GM19397 (cell line): ENCODE measurements around the gene TP53BP1.

Experiments used
- ATAC-seq: cut with Tn5 transposase; IDR thresholded peaks from one replicate; pipeline ENCODE4 v1.9.1; 2021; ENCODE audit warnings: mild to moderate bottlenecking, moderate library complexity; ENCODE audit not compliant: unreplicated experiment

TP53BP1 gene

DNA sequence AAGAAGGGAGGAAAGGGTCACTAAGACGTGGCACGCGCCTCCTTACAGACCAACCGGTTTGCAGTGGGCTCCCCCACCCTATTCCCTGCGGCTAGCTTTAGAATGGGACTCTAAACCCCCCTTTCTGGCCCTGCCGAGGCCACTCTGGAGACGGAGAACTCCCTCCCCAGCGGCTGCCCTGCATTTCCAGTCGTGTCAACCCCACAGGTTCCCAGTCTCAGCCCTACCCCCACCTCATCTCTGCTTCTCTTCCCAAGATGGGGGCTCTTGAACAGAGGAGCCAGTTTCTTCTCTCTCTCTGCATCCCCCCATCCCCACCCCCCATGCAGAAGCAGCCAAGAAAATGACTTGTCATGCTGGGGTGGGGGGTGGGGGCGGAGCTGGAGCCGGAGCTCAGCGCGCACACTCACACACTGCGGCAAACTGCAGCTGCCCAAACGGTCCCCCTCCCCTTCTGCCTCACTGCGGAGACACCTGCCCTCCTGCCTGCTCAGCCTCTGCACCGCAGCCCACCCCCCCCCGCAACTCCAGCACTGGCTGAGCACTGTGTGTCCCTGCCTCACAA is 25.3 kb upstream of the TP53BP1 start:
- no peak for ATAC-seq

DNA sequence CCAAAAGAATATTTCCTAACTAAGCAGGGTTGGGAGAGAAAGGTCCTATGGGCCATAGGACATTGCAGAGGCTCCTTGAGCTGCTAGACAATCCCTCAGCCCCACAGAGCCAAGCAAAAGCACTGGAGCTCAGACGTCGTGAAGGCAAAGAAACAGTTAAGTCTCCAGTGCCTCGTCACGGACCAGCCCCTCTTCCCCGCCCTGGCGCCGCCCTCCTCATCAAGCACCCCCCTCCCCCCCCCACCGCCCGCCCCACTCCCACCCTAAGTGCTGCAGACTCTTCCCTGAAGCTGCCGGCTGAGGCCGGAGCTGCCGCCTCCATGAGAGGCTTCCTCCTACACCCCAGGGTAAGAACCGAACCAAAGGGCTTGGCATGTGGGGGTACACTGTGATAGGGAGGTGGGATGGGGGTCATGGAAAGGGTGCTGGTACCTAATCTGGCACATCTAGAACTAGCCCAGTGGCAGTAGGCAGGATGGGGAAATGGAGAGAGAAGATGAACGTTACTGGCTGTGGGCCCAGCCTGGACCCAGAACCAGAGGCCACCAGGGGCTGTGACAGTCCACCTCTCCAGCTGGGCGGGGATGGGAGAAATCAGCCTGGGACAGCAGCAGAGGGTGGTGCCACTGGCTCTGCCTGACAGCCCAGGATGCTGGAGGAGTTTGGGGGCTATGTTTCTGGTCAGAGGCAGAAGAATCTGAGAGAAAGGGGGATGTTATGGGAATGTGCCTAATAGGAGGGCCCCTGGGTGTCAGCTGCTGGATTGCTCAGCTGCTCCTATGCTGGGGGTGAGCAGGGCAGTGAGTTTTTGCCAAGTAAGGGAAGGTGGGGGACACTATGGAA is 24.6 kb upstream of the TP53BP1 start, which contains the start of gene MAP1A:
MAP1A (plus strand) TSS at position 255 of the 843 bp plus-strand sequence. CDS start 3,866 bp downstream, outside the sequence.
- no peak for ATAC-seq

DNA sequence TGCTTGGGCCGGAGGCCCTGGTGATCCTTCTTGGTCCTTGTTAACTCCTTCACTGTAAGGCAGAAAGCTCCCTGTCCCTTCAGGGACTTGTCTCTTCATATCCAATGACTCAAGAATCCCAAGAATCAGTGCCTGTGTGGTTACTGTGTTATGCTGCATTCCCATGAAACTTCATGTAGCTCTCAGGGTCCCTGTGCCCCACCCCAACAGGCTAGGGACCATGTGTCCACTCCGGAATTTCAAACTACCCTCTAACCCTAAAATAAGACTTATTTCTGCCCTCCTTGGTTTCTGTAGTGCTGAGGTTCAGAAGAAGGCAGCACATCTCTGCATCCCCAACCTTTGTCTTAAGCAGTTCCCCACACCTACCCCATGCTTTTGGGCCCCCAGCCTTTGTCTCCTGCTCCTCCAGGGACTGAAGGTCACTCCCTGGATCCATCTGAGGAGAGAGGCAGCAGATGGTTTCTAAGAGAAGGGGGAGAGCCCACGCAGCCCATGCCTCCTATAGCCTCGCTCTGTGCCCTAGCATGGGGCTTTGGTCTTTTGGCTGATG is 23.9 kb upstream of the TP53BP1 start:
- no peak for ATAC-seq

DNA sequence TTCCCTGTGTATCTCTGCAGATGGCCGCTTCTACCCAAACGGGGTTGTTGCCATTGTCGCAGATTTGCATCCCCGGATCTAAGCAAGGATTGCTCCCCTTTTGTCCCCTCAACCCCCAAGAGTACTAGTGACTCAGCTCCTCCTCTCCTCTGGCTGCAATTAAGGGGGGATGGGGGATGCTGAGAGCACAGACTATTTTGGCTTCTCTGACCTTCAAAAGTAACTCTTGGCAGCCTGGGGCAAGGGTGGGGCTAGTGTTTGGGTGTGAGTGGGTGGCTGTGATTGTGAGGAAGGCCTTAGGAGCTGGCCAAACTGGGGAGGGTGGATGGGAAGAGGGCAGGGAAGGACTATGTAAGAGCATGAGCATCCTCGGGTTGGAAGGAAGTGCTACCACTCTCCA is 23.2 kb upstream of the TP53BP1 start:
- ATAC-seq: no peak

DNA sequence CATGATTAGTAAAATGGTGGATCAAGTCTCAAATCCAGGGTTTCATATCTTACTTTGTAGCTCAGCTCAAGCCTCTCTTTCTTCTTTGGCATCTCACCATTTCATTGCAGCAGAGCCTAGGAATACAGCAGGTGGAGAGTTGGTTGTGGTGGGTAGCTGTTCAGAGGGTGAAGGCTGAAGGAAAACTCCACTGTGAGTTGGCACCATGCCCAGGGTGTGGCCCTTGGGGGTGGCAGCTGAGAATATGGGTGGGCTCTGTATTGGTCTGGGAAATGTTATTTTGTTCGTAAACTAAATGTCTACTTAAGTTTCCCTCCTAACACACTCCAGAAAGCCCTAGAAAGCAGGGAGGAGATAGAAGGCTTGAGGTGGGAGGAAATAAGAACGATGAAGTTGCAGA is 22.8 kb upstream of the TP53BP1 start:
- no peak for ATAC-seq

DNA sequence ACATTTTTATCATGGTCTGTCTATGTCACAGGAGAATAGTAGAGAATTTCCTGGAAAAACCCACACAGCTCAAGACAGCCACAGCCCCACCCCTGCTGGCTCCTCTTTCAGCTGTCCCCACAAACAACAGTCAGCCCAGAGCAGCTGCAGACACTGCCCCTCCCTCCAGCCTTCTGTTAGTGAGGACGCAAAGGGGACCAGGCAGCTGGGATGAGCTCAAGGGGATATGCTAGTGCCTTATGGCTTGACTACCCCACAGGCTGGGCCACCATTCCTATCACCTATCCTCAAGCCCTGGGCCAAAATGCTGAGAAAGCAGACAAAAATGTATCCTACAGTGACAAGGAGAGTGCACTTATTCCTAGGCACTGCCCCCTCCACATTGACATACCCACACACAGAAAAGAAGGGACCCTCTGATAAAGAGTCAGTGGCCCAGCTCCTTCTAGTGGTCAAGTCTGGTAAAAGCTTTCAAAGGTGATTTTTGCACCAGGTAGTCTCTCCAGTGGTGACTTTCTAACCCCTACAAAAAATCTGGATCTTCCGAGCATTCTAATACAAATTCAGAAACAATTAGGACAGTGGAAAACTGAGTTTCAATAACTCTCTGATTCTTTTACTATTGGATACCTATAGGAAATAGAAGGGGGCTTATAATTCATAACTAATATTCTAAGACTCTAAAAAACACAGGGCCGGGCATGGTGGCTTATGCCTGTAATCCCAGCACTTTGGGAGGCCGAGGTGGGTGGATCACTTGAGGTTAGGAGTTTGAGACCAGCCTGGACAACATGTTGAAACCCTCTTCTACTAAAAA is 21.5 kb upstream of the TP53BP1 start:
- no peak for ATAC-seq

DNA sequence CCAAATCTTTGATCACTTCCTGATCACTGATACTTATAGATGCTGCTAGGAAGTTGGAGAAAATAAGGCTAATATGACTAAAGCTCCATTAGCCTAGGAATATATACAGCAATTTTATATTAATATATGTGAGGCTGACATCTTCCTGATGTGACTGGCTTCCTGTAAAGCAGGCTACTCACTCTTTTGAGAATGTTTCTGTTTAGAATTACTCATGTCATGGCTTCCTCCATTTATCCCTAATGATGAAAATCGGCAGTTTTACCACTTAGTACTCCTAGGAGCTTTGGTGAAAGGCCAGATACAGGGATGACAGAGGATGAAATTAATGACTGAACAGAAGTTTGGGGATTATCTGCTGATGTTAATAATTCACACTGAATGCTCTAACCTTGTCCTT is 20.6 kb upstream of the TP53BP1 start:
- no peak for ATAC-seq

DNA sequence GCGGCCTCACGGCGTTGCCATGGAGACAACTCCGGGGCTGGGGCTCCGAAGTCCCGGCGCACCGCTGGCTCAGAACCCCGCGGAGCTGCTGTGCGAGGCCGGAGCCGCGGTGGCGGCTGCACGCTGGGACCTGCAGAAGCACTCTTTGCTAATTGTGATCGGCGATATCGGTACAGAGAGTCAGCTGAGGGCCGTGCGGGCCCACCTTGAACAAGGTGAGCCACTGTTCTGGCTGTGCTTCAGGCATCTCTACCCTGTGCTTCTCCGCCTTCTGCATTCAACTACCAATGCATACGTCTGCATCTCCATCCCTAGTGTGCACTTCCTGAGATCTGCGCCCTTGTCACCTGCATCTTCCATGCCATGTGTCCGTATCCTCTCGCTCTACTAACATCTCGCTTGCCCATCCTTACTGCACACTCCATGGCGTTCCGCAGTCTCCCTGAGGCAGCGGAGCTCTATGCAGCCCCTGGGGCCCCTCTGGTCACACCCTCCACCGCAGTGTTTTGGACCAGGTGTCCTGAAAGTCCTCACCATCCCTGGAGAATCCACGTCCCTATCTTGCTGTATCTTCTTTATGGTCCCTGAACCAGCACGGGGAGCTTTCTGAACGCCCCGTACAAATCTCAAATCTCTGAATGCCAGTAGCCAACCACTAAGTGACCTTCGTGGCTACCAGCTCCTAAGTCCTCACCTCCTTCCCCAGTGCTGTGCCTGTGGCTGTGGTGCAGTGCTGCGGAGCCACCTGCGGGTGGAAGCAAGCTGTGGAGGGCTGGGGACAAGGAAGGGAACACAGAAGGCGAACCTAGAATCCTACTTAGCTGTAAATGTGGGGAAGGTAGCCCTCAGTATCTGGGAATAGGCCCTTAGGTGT is 18.3 kb upstream of the TP53BP1 start:
- no peak for ATAC-seq

DNA sequence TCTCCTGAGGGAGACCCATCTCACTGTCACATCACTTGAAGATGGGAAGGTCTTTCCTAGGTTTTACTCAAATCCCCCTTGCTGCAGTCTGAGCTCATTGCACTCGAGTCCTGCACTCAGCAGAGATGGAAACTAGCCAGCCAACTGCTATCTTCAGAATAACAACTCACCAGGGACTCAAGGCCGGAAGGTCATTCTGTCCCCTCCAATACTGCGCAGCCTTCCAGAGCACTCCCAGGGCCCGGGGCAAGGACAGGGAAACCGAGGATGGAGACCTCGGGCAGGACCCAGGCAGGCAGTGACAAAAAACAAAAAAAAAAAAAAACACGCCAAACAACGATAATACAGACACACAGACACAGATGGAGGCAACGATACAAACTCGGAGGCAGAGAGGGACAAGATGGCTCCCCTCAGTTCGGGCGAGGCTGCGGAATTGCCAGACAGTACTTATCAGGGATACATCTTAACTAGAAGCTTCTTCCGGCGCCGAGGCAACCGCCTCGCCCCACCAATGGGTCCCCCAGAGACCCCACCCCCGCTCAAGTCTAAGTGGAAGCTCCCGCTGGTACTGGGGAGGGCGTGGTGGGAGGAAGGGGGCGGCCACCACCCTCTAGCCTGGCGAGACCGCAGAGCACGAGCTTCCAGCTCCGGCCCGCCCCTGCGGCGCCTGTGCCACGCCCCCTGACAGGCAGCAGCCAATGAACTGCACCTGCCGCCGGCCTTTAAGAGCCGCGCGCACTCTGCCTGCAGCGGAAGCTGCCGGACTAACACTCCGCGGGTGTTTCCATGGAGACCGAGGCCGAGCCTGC is 17.4 kb upstream of the TP53BP1 start:
- peak; percentile 97 for ATAC-seq

DNA sequence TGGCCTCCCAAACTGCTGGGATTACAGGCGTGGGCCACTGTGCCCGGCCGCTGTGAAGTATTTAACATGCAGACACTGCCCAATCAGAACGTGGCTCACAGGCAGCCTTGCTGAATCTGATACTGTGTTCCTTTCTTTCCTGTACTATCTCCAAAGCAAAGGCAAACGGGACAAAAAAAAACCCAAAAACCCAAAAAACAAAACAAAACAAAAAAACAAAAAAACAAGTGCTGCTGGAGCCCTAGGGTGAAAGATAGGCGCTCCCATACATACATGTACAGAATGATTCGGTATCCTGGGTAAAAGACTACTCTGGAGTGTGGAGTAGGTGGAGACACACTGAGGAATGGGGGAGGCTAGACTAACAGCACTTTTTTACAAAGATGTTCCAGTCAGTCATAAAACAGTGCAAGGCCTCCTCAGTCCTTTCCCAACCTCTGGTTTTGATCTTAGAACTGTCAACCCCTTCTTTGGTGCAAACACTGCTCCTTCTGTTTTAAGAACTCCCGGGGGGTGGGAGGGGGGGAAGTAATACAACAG is 16.8 kb upstream of the TP53BP1 start:
- ATAC-seq: no peak

DNA sequence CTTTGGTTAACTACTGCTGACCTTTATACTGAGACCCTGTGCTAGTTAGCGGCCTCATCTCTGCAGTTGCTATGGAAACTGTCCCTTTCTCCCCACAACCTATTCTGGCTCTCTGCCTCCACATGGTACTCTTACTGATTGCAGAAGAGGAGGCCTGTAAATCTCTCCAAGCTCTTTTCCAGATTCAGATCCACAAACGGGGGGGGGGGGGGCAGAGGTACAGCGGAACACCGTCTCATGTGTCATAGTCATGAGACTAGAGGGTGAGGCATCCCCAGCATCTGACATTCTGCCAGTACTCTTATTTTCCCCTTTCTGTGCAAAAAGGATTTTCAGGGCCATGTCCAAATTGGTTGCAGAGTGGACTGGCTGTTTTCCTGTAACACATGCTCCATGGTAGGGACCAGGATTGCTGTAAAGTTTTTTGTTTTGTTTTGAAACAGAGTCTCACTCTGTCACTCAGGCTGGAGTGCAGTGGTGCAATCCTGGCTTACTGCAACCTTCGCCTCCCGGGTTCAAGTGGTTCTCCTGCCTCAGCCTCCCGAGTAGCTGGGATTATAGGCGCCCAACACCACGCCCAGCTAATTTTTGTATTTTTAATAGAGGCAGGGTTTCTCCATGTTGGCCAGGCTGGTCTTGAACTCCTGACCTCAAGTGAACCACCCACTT is 16.2 kb upstream of the TP53BP1 start:
- no peak for ATAC-seq

DNA sequence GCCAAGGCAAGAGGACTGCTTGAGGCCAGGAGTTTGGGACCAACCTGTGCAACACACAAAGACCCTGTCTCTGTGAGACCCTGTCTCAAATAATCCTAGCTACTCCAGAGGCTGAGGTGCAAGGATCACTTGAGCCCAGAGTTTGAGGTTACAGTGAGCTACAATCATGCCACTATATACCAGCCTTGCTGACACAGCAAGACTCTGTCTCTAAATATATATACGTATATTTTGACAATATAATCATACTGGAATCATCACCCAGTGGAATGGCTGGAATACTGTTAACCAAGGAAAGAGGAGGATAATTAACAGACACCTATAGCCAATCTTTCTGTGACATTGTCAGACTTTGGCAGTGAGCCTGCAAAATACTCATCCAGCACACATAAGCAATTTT is 15.5 kb upstream of the TP53BP1 start:
- ATAC-seq: no peak

DNA sequence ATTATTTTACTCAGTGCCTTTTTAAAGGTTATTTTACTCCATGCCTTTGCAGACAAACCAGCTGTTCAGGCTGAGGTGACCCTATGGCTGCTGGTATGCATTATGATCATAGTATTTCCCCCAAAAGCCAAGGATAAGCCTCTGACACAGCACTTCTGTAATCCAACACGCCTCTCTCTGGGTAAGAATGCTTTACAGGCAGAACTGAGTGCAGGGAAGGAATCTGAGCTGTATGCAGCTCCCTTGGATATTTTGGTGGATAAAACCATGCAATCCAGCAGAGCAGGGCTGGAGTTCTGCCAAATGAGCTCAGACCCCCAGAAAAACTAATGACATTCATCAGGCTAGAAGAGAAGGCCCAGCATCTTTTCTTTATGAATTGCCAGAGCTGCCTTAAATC is 12.8 kb upstream of the TP53BP1 start:
- ATAC-seq: no peak

DNA sequence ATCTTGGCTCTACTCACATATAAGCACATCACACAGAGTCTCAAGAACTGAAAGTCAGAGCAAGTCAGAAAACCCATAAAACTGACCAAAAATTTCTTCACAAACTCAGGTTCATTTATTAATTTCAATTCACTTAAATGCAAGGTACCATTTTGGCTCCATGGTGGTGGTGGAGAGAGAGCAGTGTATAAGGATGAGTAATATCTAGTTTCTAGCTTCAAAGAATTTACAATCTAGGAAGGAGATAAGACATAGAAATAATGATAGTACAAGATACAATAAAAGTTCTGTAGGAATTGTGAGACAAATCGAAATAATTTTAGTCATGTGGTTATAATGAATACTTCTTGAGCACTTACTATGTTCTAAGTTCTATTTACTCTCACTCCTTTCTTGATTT is 6.7 kb upstream of the TP53BP1 start:
- ATAC-seq: no peak

DNA sequence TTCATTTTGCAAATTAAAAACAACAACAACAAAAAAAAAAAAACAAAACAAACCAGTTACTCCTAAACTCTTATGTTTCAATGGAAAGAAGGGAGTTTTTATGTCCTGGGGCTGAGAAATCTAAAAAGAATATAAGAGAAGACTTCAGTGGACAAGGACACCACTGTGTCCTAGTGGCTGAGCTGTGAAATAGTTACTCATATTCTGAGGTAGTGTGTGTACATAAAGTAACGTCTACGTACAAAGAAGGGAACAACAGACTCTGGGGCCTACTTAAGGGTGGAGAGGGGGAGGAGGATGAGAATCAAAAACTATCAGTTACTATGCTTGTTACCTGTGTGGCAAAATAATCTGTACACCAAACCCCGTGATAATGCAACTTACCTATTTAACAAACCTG is 6.0 kb upstream of the TP53BP1 start:
- ATAC-seq: no peak

DNA sequence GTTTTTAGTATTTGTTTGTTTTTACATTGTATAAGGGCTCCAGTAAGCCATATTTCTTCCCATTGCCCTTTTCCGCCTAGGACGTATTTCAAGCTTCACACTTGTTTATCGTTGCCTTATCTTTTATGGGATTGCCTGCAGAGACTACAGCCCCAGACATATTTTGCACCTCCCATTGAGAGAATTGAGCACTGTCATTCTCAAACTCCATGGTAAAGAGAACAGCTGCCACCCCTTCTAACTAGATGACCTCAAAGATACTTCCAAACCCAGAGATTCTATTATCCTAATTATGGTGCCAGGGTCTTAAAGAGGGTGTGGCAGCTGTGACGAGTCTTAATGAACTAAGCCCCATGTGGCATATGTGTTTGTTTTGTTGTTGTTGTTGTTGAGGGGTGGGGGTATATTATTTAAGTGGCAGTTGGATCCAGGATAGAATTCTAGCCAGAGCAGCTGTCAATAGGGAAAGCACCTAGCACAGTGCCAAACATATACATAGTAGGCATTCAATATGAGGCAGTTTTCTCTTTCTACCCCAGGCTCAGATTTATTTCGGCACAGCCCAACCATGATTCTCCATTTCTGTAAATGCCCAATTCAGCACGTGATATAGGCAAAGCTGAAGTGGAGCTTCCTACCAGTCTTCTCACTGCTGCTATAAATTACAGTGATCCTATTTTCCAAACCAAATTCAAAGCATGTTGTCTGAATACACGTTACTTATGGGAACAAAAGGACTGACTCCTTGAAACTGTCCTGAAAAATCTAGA is 932 bp upstream of the TP53BP1 start:
- ATAC-seq: no peak

DNA sequence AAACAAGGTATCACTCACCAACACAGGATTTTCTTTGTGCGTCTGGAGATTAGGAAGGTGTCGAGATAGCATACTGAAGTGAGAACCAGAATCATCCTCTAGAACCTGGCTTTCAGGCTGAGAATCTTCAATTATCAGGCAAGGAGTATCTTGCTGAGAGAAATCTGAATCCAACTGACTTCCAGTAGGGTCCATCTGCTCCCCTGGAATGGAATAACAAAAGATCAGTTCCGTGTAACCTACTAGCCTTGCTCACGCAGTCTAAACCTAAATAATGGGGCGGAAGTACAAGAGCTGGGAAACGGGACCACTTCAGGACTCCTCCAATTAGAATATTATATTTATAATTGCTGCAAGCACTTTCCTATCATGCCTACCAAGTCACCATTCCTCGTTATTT is 690 bp downstream of the TP53BP1 start:
- ATAC-seq: no peak

DNA sequence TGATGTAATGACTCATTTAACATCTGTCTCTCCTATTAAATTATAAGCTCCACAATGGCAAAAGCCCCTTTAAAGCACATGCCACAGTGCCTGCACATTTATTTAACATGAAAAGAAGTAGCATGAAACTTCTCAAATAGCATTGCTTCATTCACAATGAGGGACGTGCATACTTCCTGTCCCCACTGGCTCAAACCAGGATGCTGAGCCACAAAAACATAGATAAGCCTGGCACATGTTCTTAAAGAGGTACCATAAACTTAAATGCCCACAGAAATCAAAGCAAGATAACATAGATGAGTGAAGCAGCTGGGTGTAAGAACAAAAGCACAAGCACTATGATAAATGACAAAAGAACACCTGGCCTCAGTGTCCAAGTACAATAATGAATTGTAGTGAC is 3.8 kb downstream of the TP53BP1 start:
- ATAC-seq: no peak
